ENCODE measurements around the gene CTTNBP2.

- TF ChIP-seq POLR2A (IDR thresholded peaks at IDR 0.05) = no peak
- TF ChIP-seq, protein P1, sequence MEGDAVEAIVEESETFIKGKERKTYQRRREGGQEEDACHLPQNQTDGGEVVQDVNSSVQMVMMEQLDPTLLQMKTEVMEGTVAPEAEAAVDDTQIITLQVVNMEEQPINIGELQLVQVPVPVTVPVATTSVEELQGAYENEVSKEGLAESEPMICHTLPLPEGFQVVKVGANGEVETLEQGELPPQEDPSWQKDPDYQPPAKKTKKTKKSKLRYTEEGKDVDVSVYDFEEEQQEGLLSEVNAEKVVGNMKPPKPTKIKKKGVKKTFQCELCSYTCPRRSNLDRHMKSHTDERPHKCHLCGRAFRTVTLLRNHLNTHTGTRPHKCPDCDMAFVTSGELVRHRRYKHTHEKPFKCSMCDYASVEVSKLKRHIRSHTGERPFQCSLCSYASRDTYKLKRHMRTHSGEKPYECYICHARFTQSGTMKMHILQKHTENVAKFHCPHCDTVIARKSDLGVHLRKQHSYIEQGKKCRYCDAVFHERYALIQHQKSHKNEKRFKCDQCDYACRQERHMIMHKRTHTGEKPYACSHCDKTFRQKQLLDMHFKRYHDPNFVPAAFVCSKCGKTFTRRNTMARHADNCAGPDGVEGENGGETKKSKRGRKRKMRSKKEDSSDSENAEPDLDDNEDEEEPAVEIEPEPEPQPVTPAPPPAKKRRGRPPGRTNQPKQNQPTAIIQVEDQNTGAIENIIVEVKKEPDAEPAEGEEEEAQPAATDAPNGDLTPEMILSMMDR (IDR thresholded peaks at IDR 0.05 in 8 of 11, conservative IDR thresholded peaks at IDR 0.05 in 3 of 11) = no peak
These were observed 100.8 kb downstream of the CTTNBP2 start for GRCh38 chr7:117772421-117772820.

Data from spleen (tissue), 7 donors.